HG02571 (cell line): ENCODE data around the gene CACNA2D3.

Experiments
- ATAC-seq: cut with Tn5 transposase; IDR thresholded peaks from one replicate; pipeline ENCODE4 v1.9.1; 2021; ENCODE audit warnings: mild to moderate bottlenecking, moderate library complexity; ENCODE audit not compliant: unreplicated experiment

Gene CACNA2D3

DNA sequence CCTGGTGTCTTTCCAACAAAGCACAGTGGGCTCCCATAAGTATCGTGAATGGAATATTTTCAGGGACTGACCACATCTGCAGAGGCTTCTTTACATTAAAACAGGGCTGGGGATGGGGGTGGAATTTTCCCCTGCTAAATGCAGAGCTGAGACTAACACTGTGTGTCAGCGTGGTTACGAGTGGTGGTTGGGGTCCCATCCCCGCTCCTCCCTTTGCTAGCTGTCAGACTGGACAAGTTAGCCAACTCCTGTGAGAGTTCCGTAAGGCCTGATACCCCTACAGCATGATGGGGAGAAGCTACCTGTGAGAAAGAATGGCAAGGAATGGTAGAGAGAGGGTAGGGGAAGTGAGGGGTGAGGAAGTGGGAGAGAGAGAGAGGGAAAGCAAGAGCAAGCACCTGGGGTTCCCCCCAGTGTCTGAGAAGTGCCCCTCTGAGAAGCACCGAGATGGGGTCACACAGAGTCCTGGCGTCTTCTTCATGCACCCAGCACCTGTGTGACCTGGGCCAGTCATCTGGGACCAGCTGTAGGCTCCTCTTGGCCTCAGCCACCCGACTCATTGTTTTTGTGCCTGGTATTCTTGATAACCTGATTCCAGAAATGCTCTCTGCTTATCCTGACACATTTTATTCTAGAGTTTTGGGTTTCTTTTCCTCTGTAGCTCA lies 395.8 kb downstream of the CACNA2D3 start:
- ATAC-seq: no peak

DNA sequence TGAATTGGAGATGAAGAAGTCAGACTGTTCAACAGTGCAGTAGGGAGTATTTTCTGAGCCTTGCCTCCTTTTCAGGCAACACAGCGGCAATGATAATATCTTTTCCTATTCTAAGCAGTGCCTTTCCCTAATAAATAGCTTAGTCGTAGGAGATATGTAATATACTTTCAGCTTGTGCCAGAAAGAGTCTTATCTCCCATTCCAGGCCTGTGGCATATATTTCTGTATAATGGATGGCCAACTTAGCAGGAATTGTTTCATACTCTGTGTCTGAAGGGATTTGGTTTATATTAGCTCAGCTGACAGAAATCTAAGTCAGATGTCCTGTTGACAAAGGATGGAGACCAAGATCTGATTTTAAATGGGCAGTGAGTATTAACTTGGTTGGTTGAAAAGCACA lies 397.1 kb downstream of the CACNA2D3 start:
- ATAC-seq: no peak

DNA sequence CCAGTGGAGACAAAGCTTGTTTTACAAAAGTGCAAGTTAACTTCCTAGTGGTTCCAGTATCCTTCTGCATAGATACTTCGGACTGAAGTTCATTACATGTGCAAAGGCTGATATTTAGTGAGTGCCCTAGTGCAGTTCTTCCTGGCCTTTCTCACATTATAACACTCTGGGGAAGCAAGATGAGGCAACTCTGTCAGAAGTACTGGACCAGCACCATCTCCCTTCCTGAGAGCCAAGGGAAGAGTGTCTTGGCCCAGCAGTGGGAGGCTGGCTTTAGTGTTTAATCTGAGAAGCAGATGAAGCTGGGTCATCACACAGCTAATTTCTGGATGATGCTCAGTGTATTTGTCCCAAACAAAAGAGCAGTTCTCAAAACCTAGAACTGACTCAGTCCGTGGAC lies 397.7 kb downstream of the CACNA2D3 start:
- no peak for ATAC-seq

DNA sequence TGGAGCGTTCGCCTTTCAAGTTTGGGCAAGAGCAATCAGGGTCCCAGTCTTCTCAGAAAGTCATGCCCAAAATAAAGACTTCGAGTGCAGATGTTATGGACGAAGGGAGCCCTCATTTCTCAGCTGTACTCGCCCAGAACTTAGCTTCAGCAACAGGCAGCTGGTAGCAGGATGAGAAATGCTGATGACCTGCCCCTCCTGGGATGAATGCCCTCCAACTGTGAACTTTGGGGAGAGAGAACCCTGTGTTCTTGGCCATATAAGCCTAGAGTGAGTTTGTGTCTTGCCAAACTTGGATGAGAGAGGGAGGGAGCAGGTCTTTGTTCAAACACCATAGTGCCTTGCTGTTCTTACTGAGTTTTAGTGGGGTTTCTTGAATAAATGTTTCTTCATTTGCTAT lies 405.2 kb downstream of the CACNA2D3 start:
- ATAC-seq: no peak

DNA sequence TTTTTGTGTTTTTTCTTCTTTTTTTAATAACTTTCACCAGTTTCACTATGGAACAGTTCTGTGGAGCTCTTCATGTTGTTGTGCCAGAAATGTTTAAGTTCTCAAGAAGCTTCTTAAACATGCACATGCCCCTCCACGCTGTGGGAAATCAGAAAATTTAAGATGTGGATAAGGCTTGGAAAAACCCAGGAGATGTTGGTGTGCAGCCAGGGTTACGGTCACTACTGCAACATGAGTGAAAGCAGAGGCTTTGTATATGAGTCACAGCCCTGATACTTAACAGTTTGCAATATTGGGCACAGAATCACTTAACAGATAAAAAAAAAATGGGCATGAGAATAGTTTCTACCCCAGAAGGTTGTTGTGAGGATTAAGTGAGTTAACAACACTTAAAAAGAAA lies 405.6 kb downstream of the CACNA2D3 start:
- no peak for ATAC-seq

DNA sequence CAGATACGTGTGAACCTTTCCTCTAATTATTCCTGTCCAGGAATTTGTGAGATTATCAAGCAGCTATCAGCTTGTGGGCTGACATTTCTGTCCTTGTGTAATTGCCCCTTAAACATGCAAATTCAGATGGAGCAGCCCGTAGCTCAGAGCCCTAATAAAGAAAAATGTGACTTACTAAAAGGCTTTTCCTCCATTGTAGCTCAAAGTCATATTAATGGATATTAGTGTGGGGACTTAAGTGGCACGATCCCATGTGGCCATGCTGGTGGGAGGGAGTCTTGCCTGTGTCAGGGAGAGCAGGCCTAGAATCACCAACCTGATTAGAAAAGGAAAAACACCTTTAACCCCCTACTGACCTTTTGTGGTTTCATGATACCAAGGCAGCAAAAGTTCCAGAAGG lies 406.3 kb downstream of the CACNA2D3 start:
- ATAC-seq: no peak

DNA sequence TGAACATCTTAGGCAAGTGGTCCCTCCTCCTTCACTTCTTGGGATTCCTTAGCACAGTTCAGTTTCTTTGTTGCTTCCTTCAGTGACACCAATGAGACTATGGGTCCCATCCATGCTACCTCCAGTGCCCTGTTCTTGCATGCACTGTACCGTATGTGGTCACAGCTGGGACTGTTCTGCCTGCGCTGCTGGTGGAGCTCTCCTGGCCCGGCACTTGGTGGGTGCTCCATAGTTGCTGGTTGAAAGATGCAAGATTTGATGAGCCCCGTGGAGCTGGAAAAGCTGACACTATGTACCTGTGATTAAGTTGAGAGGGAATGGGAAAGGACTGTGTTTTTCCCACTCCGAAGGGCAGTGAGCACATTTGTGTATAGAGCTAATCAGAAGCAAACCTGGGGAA lies 407.7 kb downstream of the CACNA2D3 start:
- no peak for ATAC-seq

DNA sequence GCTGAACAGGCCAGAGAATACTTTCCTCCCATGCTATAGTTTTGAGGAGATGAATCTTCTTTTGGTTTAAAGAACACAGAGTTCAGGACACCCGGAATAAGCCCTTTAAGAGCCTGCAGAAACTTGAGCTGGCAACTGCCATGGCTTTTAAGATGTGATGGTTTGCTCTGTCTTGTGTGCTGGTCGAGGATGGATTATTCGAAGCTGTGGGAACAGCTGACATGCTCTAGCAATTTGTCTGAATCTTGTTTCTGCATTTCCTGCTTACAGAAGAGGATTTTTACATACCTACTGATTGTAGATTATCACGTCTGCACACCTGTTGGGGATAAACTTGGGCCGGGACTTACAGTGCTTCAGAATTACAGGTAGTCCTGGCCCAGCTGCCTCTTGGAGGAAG lies 408.6 kb downstream of the CACNA2D3 start:
- ATAC-seq: no peak

DNA sequence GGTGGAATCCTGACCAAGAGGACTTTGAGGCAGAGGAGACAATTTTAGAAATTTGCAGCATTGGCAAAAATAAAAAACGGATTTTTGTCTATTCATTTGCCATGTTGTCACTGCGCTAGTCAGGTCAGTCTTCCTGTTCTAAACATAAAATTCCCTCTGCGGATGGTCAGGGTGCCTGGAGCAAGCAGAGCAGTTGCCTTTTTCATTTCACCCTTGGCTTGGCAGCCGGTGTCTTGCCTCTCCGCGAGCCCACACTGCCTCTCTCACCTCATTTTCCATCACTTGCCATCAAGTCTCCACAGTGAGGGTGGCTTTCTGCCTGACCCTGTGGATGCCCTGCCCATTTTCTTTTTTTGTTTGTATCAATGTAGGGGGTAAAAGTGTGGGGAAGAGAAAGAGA lies 409.4 kb downstream of the CACNA2D3 start:
- no peak for ATAC-seq

DNA sequence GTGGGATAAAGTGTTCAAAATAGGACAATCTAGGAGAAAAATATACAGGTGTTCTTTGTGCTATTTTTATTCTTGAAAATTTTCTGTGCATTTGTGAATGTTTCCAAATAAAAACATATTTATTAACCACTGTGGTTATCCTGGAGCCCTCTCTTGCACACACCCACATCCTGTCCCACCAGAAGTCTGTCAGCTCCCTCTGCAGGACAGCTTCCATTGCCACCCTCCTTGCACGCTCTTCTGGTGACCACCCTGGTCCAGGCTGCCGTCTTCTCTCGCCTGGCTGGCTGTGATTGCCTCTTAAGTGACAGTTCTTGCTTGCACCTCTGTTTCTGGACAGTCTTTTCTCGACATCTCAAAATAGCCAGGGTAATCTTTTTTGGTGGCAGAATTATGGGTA lies 411.5 kb downstream of the CACNA2D3 start:
- no peak for ATAC-seq

DNA sequence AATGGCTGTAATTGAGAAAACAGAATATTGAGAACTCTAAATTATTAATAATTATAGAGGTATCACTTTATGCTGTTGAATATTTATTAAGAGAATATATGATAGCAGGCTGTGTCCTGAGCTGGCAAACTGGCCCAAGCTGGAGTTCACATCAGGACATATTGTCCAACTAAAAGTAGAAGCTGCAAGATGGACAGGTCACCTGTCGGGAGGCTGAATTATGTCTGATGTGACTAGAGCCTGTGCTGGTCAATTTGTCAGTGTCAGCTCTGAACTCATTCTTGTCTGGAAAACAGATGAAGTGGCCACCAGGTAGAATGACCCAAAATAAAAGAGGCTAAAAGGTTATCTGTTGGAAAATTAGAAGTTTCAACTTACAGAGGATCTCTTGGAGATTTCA lies 413.3 kb downstream of the CACNA2D3 start:
- no peak for ATAC-seq

DNA sequence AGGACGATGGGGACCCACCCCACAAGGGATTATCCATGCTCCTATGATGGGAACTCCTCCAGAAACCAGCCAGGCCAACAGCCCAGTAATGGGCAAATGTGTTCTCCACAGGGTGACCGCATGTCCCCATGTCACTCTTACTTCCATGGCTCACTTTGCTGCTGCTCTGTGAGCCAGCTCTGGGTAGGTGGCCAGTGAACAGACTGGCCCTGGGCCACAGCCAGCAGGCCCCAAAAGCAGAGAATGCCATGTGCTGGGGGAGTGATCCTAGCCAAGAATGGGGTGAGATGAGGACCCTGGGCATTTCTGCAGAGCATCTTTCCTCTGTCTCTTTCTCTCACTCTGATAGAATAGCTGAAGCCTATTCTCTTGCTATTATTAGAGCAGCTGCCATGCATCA lies 414.1 kb downstream of the CACNA2D3 start:
- no peak for ATAC-seq

DNA sequence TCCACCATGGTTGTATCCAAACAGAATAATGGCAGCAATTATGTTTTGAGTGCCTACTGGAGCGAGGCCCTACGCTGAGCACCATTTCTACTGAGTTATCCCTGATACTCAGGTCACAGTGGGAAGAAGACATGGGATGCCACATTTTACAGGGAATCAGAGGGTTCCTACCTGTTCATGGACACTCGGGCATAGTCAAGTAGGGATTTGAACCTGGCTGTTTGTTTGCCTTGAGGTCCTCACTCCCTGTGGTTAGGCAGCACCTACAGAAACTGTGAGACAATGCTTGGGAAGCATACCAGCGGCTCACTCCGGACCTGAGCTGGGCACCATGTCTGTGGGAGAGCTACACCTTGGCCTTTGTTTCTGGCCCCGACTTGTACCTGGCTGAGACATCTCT lies 415.2 kb downstream of the CACNA2D3 start:
- no peak for ATAC-seq

DNA sequence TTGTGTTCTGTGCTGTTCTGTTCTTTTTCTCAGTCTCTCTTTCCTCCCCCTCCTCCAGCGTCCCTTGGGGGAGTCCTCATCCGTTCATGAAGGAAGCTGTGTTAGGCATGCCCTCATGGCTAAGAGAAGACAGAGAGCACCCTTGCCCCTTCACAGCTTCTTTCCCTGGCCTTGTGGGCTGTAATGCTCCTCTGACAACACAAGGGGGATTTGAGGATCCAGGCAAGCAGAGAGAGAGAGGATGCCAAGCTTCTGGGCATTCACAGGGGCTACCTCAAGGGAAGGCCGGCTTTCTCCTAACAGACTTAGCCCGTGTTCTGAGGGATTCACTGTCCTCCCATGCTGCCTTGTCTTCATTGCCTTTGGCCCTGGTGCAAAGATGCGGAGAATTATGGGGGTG lies 416.0 kb downstream of the CACNA2D3 start:
- ATAC-seq: no peak

DNA sequence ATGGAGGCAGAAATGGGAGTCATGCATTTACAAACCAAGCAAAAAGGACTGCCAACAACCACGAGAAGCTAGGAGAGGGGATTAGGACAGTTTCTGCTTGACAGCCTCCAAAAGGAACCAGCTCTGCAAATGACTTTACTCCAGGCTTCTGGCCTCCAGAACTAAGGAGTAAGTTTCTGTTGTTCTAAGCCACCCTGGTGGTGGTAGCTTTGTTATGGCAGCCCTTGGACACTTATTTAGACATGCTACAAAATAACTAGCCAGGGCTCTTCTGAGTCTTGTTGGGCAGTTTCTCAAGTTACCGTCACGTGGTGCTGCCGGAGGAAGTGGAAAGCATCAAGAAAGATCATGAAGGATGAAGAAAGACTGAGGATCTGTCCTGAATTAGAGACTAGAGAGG lies 419.0 kb downstream of the CACNA2D3 start:
- ATAC-seq: no peak

DNA sequence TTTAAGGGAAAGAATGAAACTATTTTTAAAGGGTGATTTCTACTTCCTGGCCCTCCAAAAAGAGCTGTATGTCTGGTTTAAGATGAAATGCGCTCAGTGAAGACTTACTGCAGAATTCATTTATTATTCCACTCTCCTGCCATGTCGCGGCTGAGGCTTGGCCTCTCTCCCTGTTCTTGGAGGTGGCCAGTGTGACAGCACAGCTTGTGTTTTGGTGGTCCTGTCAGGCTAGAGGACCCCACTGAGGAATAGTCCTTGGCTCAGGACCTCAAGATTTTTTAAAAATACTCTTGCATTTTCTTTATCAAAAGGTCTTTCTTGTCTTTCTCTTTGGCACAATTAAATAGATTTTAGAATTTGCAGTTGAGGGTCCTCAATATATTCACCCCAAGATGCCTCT lies 421.1 kb downstream of the CACNA2D3 start:
- ATAC-seq: no peak

DNA sequence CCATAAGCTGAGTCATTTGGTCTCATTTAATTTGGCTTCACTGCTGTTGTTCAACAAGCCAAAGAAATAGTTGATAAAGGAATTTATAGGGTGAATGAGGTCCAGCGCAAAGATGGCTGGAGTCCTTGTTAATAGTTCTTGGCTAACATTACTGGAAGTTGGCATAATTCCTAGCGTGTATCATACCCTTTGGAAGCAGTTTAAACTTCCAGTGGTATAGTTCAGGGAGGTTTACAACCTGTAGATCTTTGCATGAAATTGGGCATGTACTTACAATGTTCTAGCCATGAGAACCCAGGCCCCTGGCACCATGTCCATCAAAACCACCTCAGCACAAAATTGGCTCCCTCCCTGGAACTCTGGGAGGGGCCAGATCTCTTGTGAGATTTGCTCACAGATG lies 424.7 kb downstream of the CACNA2D3 start:
- no peak for ATAC-seq

DNA sequence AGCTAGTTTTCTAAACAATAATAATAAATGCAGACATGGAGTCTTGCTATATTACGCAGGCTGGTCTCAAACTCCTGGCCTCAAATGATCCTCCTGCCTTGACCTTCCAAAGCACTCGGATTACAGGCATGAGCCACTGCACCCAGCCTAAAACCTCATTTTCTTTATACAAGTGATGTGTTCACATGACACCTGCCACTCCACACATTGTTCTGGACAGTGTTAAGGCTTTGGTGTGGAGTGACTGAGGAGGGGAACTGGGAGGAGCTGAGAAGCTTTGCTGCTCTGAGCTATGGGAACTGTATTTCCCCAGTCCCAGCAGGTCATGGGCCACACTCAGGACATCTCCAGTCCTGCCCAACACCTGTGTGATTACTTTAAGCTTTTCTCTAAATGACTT lies 425.5 kb downstream of the CACNA2D3 start:
- ATAC-seq: no peak

DNA sequence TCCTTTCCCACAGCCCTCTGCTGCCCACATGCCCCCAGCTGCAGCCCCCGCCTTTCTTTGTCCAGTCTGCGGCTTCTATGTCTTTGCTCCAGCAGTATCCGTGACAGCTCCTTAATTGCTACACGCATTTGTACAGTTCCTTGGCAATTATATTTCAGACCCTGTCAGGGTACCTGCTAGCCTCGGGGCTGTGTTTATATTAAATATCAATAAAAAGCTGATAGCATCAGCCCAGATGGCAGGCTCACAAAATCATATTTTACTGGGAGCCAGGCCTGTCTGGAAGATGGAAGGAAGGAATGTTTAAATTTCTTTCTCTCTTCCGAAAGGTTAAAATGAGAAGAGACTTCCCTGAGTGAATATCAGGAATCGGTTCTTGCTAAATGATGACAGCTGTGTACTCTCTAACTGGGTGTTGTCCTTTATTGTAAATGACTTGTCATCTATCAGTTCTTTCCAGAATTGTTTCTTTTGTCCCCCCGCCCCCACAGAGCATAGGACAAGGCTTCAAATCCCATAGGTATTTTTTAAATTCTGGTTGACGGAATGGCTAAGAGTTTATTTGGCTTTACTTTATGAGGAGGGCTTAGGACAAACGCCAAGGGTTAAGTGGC lies 427.4 kb downstream of the CACNA2D3 start:
- ATAC-seq: no peak

DNA sequence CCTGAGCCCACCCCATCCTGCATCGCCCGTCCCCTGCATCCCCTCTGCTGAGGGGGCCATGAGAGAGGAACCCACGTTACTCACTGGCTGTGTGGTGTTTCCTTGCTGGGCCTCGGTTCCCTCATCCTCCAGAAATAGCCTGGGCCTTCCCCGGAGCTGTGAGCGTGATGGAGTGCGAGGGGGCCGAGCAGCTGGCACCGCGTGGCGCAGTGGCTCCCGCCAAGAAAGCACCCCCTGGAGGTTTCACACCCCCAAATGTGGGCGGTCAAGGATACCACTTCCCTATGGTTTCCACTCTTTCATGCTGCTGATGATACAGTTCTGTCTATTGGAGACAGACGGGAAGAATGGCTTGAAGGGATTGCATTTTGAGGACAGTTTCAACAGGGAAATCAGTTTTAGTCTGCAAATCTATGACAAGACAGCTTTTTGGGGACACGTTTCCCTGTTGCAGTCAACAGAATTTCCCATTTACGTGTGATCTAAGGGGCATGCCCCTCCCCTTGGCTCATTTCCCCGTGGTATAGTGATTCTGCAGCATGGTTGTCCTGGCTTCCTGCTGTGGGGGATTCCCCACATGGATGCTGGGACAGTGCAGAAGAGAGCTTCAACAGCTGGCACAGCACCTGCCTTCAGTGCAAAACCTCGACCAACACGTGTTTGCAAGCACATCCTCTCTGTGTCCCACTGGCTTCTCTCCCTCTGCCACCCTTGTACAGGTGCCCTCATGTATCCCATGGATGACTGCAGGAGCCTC lies 428.0 kb downstream of the CACNA2D3 start:
- no peak for ATAC-seq

DNA sequence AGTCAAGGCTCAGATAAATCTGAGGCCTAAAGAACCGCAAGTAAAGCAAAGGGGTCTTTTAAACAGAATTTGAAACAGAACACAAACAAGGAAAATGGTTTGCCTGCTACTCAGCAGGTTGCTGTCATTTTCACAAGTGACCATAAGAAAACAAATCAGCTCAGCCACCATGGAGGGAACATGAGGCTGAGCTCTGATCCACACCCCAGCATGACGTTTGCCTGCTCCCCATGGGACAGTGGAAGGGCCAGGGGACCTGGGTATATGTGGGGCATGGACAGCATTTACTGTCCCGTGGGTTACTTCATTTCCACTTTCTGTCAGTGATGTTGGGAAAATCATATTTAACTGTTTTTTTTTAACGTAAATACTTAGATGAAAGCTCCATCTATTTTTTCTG lies 434.3 kb downstream of the CACNA2D3 start:
- ATAC-seq: no peak
